ENCODE measurements around the gene ACVR2A.

The ACVR2A gene

GRCh38 chr2:147844697-147845410, at the start of gene ACVR2A:
TSS of gene ACVR2A (plus strand) at chr2:147845029. CDS start at chr2:147845153, 124 bp downstream.
- CTCF ChIA-PET = no interaction called here
- no peak for TF ChIP-seq CTCF (IDR thresholded peaks at IDR 0.05; ENCODE audit: insufficient read depth, low read length, missing control alignments)
- no peak for DNase-seq (ENCODE audit: low read depth, low spot score)
- POLR2A ChIA-PET = interaction anchor here (0.6 to 1.0 kb wide), 3 partner anchors 12 to 80 kb away, joined by 3 read pairs; no protein-coding TSS in a partner anchor
- peak within 1 kb of the TSS; percentile 77 for H3K4me3 ChIP-seq (ENCODE audit: low read depth, low read length)

- TF ChIP-seq CTCF (IDR thresholded peaks at IDR 0.05; ENCODE audit: insufficient read depth, low read length, missing control alignments) = no peak
- no peak overlapping the region for H3K4me3 ChIP-seq (ENCODE audit: low read depth, low read length)
- ChIA-PET CTCF (no interaction called here), POLR2A (no interaction called here)
- no peak for DNase-seq (ENCODE audit: low read depth, low spot score)
These were observed 44.5 kb upstream of the ACVR2A start for GRCh38 chr2:147800316-147800715.

- TF ChIP-seq CTCF (IDR thresholded peaks at IDR 0.05; ENCODE audit: insufficient read depth, low read length, missing control alignments) = no peak
- CTCF ChIA-PET = no interaction called here
- no peak for DNase-seq (ENCODE audit: low read depth, low spot score)
- POLR2A ChIA-PET = no interaction called here
- no peak overlapping the region for H3K4me3 ChIP-seq (ENCODE audit: low read depth, low read length)
These were observed 38.0 kb upstream of the ACVR2A start for GRCh38 chr2:147806846-147807245.

GRCh38 chr2:147808520-147808919, 36.3 kb upstream of the ACVR2A start:
- no peak for TF ChIP-seq CTCF (IDR thresholded peaks at IDR 0.05; ENCODE audit: insufficient read depth, low read length, missing control alignments)
- ChIA-PET CTCF (no interaction called here), POLR2A (no interaction called here)
- DNase-seq (ENCODE audit: low read depth, low spot score) = no peak
- no peak overlapping the region for H3K4me3 ChIP-seq (ENCODE audit: low read depth, low read length)

- DNase-seq (ENCODE audit: low read depth, low spot score) = no peak
- no peak overlapping the region for H3K4me3 ChIP-seq (ENCODE audit: low read depth, low read length)
- POLR2A ChIA-PET = no interaction called here
- CTCF ChIA-PET = no interaction called here
- no peak for TF ChIP-seq CTCF (IDR thresholded peaks at IDR 0.05; ENCODE audit: insufficient read depth, low read length, missing control alignments)
These were observed 33.7 kb upstream of the ACVR2A start for GRCh38 chr2:147810883-147811765.

- no peak for TF ChIP-seq CTCF (IDR thresholded peaks at IDR 0.05; ENCODE audit: insufficient read depth, low read length, missing control alignments)
- DNase-seq (ENCODE audit: low read depth, low spot score) = no peak
- POLR2A ChIA-PET = no interaction called here
- no peak overlapping the region for H3K4me3 ChIP-seq (ENCODE audit: low read depth, low read length)
- CTCF ChIA-PET = no interaction called here
These were observed 26.1 kb upstream of the ACVR2A start for GRCh38 chr2:147818741-147819140.

All from AG04449 (cell line).